Thymus (tissue), 11 donors: Measurements from ENCODE around the gene FMNL2. TPM values are rescaled to one million over a fixed set of nuclear protein-coding genes. Genes with fewer than 3 reads are reported as not detected.
A peak's percentile ranks its signal among the peaks of the same experiment; 100 is the strongest.

Experiments
- DNase-seq, 9 donors: peaks; one replicate each; pipeline ENCODE4 v3.0.0-alpha.2; 2013; ENCODE audit warnings: low spot score in 9 of 9, low read depth in 6 of 9, missing footprints in 1 of 9
- H3K27ac ChIP-seq, 2 donors: one replicate each; pipeline ENCODE4 v1.5.1; 2013; ENCODE audit warnings: control low read depth in 1 of 2, low read depth in 1 of 2, low read length in 1 of 2, mild to moderate bottlenecking in 1 of 2, moderate library complexity in 1 of 2
- H3K27me3 ChIP-seq, 2 donors: one replicate each; pipeline ENCODE4 v1.5.1; 2013; ENCODE audit warnings: low read length in 1 of 2; ENCODE audit not compliant: control insufficient read depth in 2 of 2, insufficient read depth in 1 of 2
- H3K36me3 ChIP-seq, 2 donors: one replicate each; pipeline ENCODE4 v1.5.1; 2013; ENCODE audit warnings: low read length in 1 of 2, mild to moderate bottlenecking in 1 of 2, moderate library complexity in 1 of 2; ENCODE audit not compliant: control insufficient read depth in 2 of 2, insufficient read depth in 2 of 2
- H3K4me1 ChIP-seq, 2 donors: one replicate each; pipeline ENCODE4 v1.5.1; 2013; ENCODE audit warnings: low read length in 2 of 2; ENCODE audit not compliant: control insufficient read depth in 2 of 2, insufficient read depth in 2 of 2
- H3K4me3 ChIP-seq, 2 donors: one replicate each; pipeline ENCODE4 v1.5.1; 2013; ENCODE audit warnings: low read length in 2 of 2, control low read depth in 1 of 2, mild to moderate bottlenecking in 1 of 2
- H3K9me3 ChIP-seq, 2 donors: one replicate each; pipeline ENCODE4 v1.5.1; 2013; ENCODE audit warnings: low read length in 1 of 2, mild to moderate bottlenecking in 1 of 2; ENCODE audit not compliant: control insufficient read depth in 2 of 2, insufficient read depth in 1 of 2
- WGBS: extraction: QIAGEN DNeasy Blood & Tissue Kit; methylation state at CpG from one replicate; pipeline ENCODE4 v1.1.7; 2013; 5-methylcytosine and 5-hydroxymethylcytosine counted together
- polyA plus RNA-seq: library from polyadenylated mRNA; stranded (reverse); fragments of 200-250 nt; gene quantifications from one replicate; pipeline ENCODE4 v1.2.3, GENCODE V29; 2013
- total RNA-seq: library from RNA; stranded (reverse); fragments of 120-200 nt; gene quantifications from one replicate; pipeline ENCODE4 v1.2.4, GENCODE V29; 2013
- donor health status: healthy.

The FMNL2 gene
- total and polyA plus RNA-seq, 2 donors = 18.9 to 61.3 TPM

DNA sequence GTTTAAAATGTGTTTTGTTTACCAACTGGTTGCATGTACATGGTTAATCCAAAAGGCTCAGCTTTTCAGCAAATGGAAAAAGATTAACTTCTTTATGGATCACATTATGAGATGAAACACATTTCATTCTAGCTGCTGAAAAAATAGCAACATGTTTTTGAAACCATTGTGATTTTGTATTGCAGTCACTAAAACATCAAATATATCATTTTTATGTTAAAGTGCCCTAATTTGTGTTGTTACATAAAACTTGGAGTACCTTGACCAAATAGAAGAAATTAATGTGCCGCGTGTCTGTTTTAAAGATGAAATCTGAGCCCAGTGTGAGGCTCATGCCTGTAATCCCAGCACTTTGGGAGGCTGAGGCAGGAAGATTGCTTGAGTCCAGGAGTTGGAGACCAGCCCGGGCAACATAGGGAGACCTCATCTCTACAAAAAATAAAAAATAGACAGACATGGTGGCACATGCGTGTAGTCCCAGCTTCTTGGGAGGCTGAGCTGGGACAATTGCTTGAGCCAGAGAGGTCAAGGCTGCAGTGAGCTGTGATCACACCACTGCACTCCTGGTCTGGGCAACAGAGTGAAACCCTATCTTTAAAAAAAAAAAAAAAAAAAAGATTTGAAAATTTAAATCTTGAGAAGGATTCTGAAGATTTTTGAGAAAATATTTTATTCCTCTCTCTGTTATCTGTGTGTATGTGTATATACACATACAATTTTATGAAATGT lies 96.6 kb downstream of the FMNL2 start:
- H3K9me3 ChIP-seq = no peaks in the 10 kb centered on the region
- WGBS = 96% methylated on average over 4 of the region's 4 CpGs
- no peaks in the 10 kb centered on the region for H3K4me1 ChIP-seq
- no peak overlapping the region for H3K4me3 ChIP-seq
- H3K36me3 ChIP-seq = no peaks in the 10 kb centered on the region
- H3K27ac ChIP-seq = no peak overlapping the region
- DNase-seq = no peak
- no peaks in the 10 kb centered on the region for H3K27me3 ChIP-seq

DNA sequence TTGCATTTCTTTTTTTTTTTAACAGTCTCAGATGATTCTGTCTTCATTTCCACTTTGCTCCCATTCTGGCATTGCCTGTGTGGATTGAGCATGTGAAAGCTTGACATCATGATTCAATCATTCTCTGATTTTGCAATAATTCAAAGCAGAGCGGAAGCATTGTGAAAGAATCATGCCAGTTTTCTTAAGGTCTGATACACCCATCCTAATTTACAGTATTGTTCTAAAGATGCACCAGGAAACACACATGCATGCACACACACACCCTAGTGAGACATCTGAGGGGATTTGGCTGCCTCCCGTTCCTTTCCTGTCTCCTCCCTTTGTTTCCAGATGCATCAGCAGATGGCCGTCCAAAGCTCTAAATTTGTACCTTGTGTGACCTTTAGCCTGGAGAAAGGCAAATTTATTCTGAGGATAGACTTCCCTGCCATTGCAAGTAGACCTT lies 97.3 kb downstream of the FMNL2 start:
- H3K4me3 ChIP-seq = no peak overlapping the region
- H3K36me3 ChIP-seq = no peaks in the 10 kb centered on the region
- H3K9me3 ChIP-seq = no peaks in the 10 kb centered on the region
- H3K27me3 ChIP-seq = no peaks in the 10 kb centered on the region
- 92% methylated on average over 3 of the region's 3 CpGs for WGBS
- no peaks in the 10 kb centered on the region for H3K4me1 ChIP-seq
- no peak for DNase-seq
- H3K27ac ChIP-seq = no peak overlapping the region

DNA sequence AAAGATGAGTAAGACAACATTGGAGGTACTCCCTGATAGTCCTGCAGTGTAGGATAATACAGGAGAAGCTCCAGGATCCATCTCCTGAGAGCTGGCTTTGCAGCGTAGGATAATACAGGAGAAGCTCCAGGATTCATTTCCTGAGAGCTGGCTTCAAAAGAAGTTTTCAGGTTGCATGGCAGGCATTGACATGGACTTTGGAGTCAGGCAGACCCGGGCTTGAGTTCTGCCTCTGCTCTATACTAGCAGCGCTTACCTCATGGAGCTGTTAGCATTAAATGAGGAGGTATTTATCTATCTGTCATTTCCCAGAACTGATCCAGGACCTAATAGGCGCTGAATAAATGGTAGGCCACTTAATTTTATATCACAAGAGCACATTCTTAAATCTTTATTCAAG lies 97.8 kb downstream of the FMNL2 start:
- no peak for DNase-seq
- H3K27me3 ChIP-seq = no peaks in the 10 kb centered on the region
- WGBS = 94% methylated on average over 4 of the region's 4 CpGs
- peak overlapping the region in 1 of 2 donors; percentile 9 for H3K27ac ChIP-seq
- no peaks in the 10 kb centered on the region for H3K9me3 ChIP-seq
- no peaks in the 10 kb centered on the region for H3K36me3 ChIP-seq
- H3K4me1 ChIP-seq = no peaks in the 10 kb centered on the region
- no peak overlapping the region for H3K4me3 ChIP-seq

DNA sequence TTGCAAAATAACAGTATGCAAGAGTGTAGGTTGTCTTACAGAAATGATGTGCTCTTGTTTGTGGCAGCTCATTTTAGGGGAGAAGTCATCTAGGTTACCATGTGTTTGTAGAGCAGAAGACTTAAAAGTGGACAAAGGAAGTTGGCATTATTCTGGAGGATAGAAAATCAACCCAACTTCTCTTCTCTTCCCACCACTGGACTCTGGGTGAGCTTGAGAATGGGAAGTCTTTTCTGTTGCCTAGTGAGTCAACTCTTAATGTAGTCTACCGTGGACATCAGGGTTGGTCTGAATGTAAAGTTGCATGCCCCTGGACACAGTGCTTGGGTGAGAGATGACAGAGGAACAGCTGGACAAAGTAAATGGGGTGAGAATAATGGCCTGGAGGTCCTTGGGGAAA lies 98.3 kb downstream of the FMNL2 start:
- Histone ChIP-seq H3K4me3 (no peak overlapping the region), H3K36me3 (no peaks in the 10 kb centered on the region), H3K4me1 (no peaks in the 10 kb centered on the region), H3K9me3 (no peaks in the 10 kb centered on the region), H3K27ac (no peak overlapping the region), H3K27me3 (no peaks in the 10 kb centered on the region)
- no peak for DNase-seq
- WGBS = 97% methylated on average over 1 of the region's 1 CpG

- 92% methylated on average over 2 of the region's 2 CpGs for WGBS
- H3K36me3 ChIP-seq = no peaks in the 10 kb centered on the region
- no peaks in the 10 kb centered on the region for H3K27me3 ChIP-seq
- no peak overlapping the region for H3K4me3 ChIP-seq
- H3K27ac ChIP-seq = no peak overlapping the region
- H3K4me1 ChIP-seq = no peaks in the 10 kb centered on the region
- H3K9me3 ChIP-seq = no peaks in the 10 kb centered on the region
- DNase-seq = no peak
Observed at GRCh38 chr2:152433791-152434190, 98.8 kb downstream of the FMNL2 start.

- no peak overlapping the region for H3K27ac ChIP-seq
- DNase-seq = no peak
- 93% methylated on average over 1 of the region's 1 CpG for WGBS
Observed at GRCh38 chr2:152434395-152435182, 99.6 kb downstream of the FMNL2 start.

DNA sequence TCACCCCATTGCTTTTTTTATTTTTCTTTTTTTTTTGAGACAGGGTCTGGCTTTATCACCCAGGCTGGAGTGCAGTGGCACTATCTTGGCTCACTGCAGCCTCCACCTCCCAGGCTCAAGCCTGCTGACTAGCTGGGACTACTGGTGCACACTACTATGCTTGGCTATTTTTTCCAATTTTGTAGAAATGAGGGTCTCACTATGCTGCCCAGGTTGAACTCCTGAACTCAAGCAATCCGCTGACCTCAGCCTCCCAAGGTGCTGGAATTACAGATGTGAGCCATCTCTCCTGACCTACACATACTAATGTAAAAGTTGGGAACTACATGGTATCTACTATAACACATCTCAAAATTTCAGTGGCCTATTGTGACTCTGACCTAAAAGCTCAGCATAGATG lies 101.2 kb downstream of the FMNL2 start:
- Histone ChIP-seq H3K9me3 (no peaks in the 10 kb centered on the region), H3K27me3 (no peaks in the 10 kb centered on the region), H3K36me3 (no peaks in the 10 kb centered on the region), H3K27ac (no peak overlapping the region), H3K4me3 (no peak overlapping the region), H3K4me1 (peaks cover 0 to 4% of the 10 kb centered on the region in 2 donors)
- 95% methylated on average over 1 of the region's 1 CpG for WGBS
- DNase-seq = no peak

More at GRCh38 chr2:152434395-152435182, 99.6 kb downstream of the FMNL2 start:
- Histone ChIP-seq H3K36me3 (no peaks in the 10 kb centered on the region), H3K4me3 (no peak overlapping the region), H3K27me3 (no peaks in the 10 kb centered on the region), H3K9me3 (no peaks in the 10 kb centered on the region), H3K4me1 (no peaks in the 10 kb centered on the region)

GRCh38 chr2:152437276-152438108 lies 102.5 kb downstream of the FMNL2 start:
- Histone ChIP-seq H3K27me3 (no peaks in the 10 kb centered on the region), H3K36me3 (no peaks in the 10 kb centered on the region), H3K4me1 (peaks cover 0 to 4% of the 10 kb centered on the region in 2 donors), H3K4me3 (no peak overlapping the region), H3K9me3 (no peaks in the 10 kb centered on the region), H3K27ac (no peak overlapping the region)
- no peak for DNase-seq
- 97% methylated on average over 5 of the region's 5 CpGs for WGBS

DNA sequence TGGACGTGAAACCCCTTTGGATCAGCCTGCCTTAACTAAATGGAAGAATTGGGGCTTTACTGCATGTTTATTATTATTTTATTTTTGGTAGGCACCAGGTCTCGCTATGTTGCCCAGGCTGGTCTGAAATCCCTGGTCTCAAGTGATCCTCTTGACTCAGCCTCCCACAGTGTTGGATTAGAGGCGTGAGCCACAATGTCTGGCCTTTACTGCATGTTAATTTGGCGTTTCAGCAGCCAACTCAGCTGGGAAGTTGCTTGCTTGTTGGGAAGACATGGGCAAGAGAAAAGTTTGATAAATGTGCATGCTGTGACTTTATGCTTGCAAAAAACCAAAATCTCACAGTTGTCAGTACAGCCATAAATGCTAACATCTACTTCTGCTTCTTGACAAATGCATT lies 105.1 kb downstream of the FMNL2 start:
- Histone ChIP-seq H3K4me3 (no peak overlapping the region), H3K4me1 (peaks cover 0 to 4% of the 10 kb centered on the region in 2 donors), H3K27me3 (no peaks in the 10 kb centered on the region), H3K9me3 (no peaks in the 10 kb centered on the region), H3K36me3 (no peaks in the 10 kb centered on the region), H3K27ac (peak overlapping the region in 1 of 2 donors; percentile 44)
- WGBS = 96% methylated on average over 4 of the region's 4 CpGs
- DNase-seq = no peak
